GM19023 (cell line): ENCODE measurements around the gene KCTD19.

ENCODE experiments used
- ATAC-seq: cut with Tn5 transposase; IDR thresholded peaks from one replicate; pipeline ENCODE4 v1.9.1; 2021; ENCODE audit warnings: mild to moderate bottlenecking, moderate library complexity; ENCODE audit not compliant: unreplicated experiment

The KCTD19 gene

GRCh38 chr16:67283826-67284555 is 42.5 kb downstream of the KCTD19 start:
- no peak for ATAC-seq

- ATAC-seq = no peak
These were observed 43.3 kb downstream of the KCTD19 start for GRCh38 chr16:67283039-67283825.

- ATAC-seq = no peak
These were observed 44.1 kb downstream of the KCTD19 start for GRCh38 chr16:67282447-67282805.

GRCh38 chr16:67281536-67282446 is 44.8 kb downstream of the KCTD19 start:
- no peak for ATAC-seq

GRCh38 chr16:67280090-67281015 is 46.2 kb downstream of the KCTD19 start:
- no peak for ATAC-seq

- ATAC-seq = peak; percentile 71
These were observed 47.0 kb downstream of the KCTD19 start, which contains the start of gene PLEKHG4 for GRCh38 chr16:67279296-67280089. TSS of gene PLEKHG4 (plus strand) at chr16:67279532. CDS start at chr16:67280045, 513 bp downstream.

GRCh38 chr16:67278773-67279295 is 47.7 kb downstream of the KCTD19 start:
- ATAC-seq = peak; percentile 40

GRCh38 chr16:67277999-67278772 is 48.4 kb downstream of the KCTD19 start:
- ATAC-seq = no peak

GRCh38 chr16:67277294-67277998 is 49.1 kb downstream of the KCTD19 start:
- ATAC-seq = no peak

GRCh38 chr16:67275321-67275720 is 51.2 kb downstream of the KCTD19 start:
- ATAC-seq = no peak

GRCh38 chr16:67271446-67271845 is 55.1 kb downstream of the KCTD19 start:
- ATAC-seq = no peak

- ATAC-seq = no peak
These were observed 55.6 kb downstream of the KCTD19 start for GRCh38 chr16:67270931-67271338.

- ATAC-seq = no peak
These were observed 56.8 kb downstream of the KCTD19 start for GRCh38 chr16:67269766-67270165.

GRCh38 chr16:67268136-67268579 is 58.4 kb downstream of the KCTD19 start:
- ATAC-seq = no peak

- no peak for ATAC-seq
These were observed 60.7 kb downstream of the KCTD19 start for GRCh38 chr16:67265834-67266233.

- no peak for ATAC-seq
These were observed 61.7 kb downstream of the KCTD19 start for GRCh38 chr16:67264866-67265265.

GRCh38 chr16:67264277-67264676 is 62.3 kb downstream of the KCTD19 start:
- ATAC-seq = no peak

GRCh38 chr16:67263201-67263600 is 63.3 kb downstream of the KCTD19 start:
- no peak for ATAC-seq
